HUES48 (cell line): ENCODE data around the gene VAMP2.
A peak's percentile ranks its signal among the peaks of the same experiment; 100 is the strongest.

Source experiments
- H3K27ac ChIP-seq: one replicate; pipeline ENCODE4 v1.7.0; 2013; ENCODE audit warnings: low read depth, low read length, inconsistent platforms
- H3K27me3 ChIP-seq: 2 replicates; pipeline ENCODE4 v1.6.1; 2013; ENCODE audit warnings: mild to moderate bottlenecking, low read length; ENCODE audit not compliant: control insufficient read depth, insufficient read depth
- H3K36me3 ChIP-seq: 2 replicates; pipeline ENCODE4 v1.6.1; 2013; ENCODE audit warnings: low read length; ENCODE audit not compliant: control insufficient read depth, insufficient read depth
- H3K4me1 ChIP-seq: 2 replicates; pipeline ENCODE4 v1.6.1; 2013; ENCODE audit warnings: mild to moderate bottlenecking, low read length; ENCODE audit not compliant: control insufficient read depth, insufficient read depth
- H3K4me3 ChIP-seq: 2 replicates; pipeline ENCODE4 v1.5.1; 2013; ENCODE audit warnings: mild to moderate bottlenecking, low read depth, low read length
- H3K9ac ChIP-seq: 2 replicates; pipeline ENCODE4 v1.6.1; 2013; ENCODE audit warnings: mild to moderate bottlenecking, low read depth, low read length, moderate library complexity
- H3K9me3 ChIP-seq: 2 replicates; pipeline ENCODE4 v1.6.1; 2013; ENCODE audit warnings: low read length; ENCODE audit not compliant: control insufficient read depth, insufficient read depth

The VAMP2 gene

GRCh38 chr17:8145811-8146210 is 16.9 kb downstream of the VAMP2 start:
- Histone ChIP-seq H3K27me3 (no peaks in the 10 kb centered on the region), H3K9ac (no peak overlapping the region), H3K9me3 (no peaks in the 10 kb centered on the region), H3K36me3 (peaks cover 81% of the 10 kb centered on the region), H3K4me3 (no peak overlapping the region), H3K27ac (no peak overlapping the region), H3K4me1 (no peaks in the 10 kb centered on the region; the same call in 1 of the 2 replicates)

- H3K9ac ChIP-seq = no peak overlapping the region
- H3K4me1 ChIP-seq = no peaks in the 10 kb centered on the region
- no peaks in the 10 kb centered on the region for H3K9me3 ChIP-seq
- no peak overlapping the region for H3K27ac ChIP-seq
- H3K4me3 ChIP-seq = no peak overlapping the region
- H3K27me3 ChIP-seq = no peaks in the 10 kb centered on the region
- H3K36me3 ChIP-seq = peaks cover 77% of the 10 kb centered on the region
These were observed 18.1 kb downstream of the VAMP2 start for GRCh38 chr17:8144401-8145231.

- no peak overlapping the region for H3K4me3 ChIP-seq
- no peak overlapping the region for H3K9ac ChIP-seq
- H3K9me3 ChIP-seq = no peaks in the 10 kb centered on the region
- H3K27me3 ChIP-seq = no peaks in the 10 kb centered on the region
- no peak overlapping the region for H3K27ac ChIP-seq
- peaks cover 71% of the 10 kb centered on the region for H3K36me3 ChIP-seq
- no peaks in the 10 kb centered on the region for H3K4me1 ChIP-seq
These were observed 19.0 kb downstream of the VAMP2 start for GRCh38 chr17:8143581-8144400.

- Histone ChIP-seq H3K4me1 (no peaks in the 10 kb centered on the region), H3K27ac (no peak overlapping the region), H3K9ac (no peak overlapping the region), H3K27me3 (no peaks in the 10 kb centered on the region), H3K4me3 (no peak overlapping the region), H3K36me3 (peaks cover 63% of the 10 kb centered on the region), H3K9me3 (no peaks in the 10 kb centered on the region)
These were observed 19.7 kb downstream of the VAMP2 start for GRCh38 chr17:8142887-8143580.

GRCh38 chr17:8142158-8142886 is 20.4 kb downstream of the VAMP2 start:
- Histone ChIP-seq H3K9me3 (no peaks in the 10 kb centered on the region), H3K27me3 (peaks cover 5% of the 10 kb centered on the region), H3K36me3 (peaks cover 56% of the 10 kb centered on the region), H3K4me3 (no peak overlapping the region), H3K27ac (no peak overlapping the region), H3K9ac (no peak overlapping the region), H3K4me1 (no peaks in the 10 kb centered on the region)

- Histone ChIP-seq H3K9ac (no peak overlapping the region), H3K27me3 (peaks cover 8% of the 10 kb centered on the region), H3K36me3 (peaks cover 51% of the 10 kb centered on the region), H3K27ac (no peak overlapping the region), H3K9me3 (no peaks in the 10 kb centered on the region), H3K4me3 (no peak overlapping the region), H3K4me1 (no peaks in the 10 kb centered on the region)
These were observed 21.0 kb downstream of the VAMP2 start for GRCh38 chr17:8141741-8142140.

GRCh38 chr17:8141045-8141444 is 21.7 kb downstream of the VAMP2 start:
- Histone ChIP-seq H3K27ac (no peak overlapping the region), H3K27me3 (peaks cover 8% of the 10 kb centered on the region), H3K36me3 (peaks cover 44% of the 10 kb centered on the region), H3K4me1 (no peaks in the 10 kb centered on the region), H3K4me3 (no peak overlapping the region), H3K9ac (no peak overlapping the region), H3K9me3 (no peaks in the 10 kb centered on the region)

- H3K27me3 ChIP-seq = peaks cover 8% of the 10 kb centered on the region
- H3K36me3 ChIP-seq = peaks cover 37% of the 10 kb centered on the region
- no peaks in the 10 kb centered on the region for H3K9me3 ChIP-seq
- H3K4me1 ChIP-seq = no peaks in the 10 kb centered on the region
- H3K9ac ChIP-seq = no peak overlapping the region
- no peak overlapping the region for H3K27ac ChIP-seq
- H3K4me3 ChIP-seq = no peak overlapping the region
These were observed 22.4 kb downstream of the VAMP2 start for GRCh38 chr17:8140065-8141029.

GRCh38 chr17:8138672-8139371 is 23.9 kb downstream of the VAMP2 start:
- peak overlapping the region; percentile 76 for H3K27ac ChIP-seq
- peaks cover 8% of the 10 kb centered on the region for H3K27me3 ChIP-seq
- H3K4me3 ChIP-seq = peak overlapping the region; percentile 75
- peaks cover 25% of the 10 kb centered on the region for H3K36me3 ChIP-seq
- H3K9ac ChIP-seq = peak overlapping the region; percentile 33
- H3K4me1 ChIP-seq = no peaks in the 10 kb centered on the region
- no peaks in the 10 kb centered on the region for H3K9me3 ChIP-seq
